Fibroblast of skin of left biceps (primary cell): Measurements from ENCODE around the gene C19orf38.

Experiments
- DNase-seq, 2 experiments: peaks; one replicate each; pipeline ENCODE4 v3.0.0-alpha.2; 2013; ENCODE audit warnings: low read depth in 2 of 2

C19orf38 gene, protein sequence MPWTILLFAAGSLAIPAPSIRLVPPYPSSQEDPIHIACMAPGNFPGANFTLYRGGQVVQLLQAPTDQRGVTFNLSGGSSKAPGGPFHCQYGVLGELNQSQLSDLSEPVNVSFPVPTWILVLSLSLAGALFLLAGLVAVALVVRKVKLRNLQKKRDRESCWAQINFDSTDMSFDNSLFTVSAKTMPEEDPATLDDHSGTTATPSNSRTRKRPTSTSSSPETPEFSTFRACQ

DNA sequence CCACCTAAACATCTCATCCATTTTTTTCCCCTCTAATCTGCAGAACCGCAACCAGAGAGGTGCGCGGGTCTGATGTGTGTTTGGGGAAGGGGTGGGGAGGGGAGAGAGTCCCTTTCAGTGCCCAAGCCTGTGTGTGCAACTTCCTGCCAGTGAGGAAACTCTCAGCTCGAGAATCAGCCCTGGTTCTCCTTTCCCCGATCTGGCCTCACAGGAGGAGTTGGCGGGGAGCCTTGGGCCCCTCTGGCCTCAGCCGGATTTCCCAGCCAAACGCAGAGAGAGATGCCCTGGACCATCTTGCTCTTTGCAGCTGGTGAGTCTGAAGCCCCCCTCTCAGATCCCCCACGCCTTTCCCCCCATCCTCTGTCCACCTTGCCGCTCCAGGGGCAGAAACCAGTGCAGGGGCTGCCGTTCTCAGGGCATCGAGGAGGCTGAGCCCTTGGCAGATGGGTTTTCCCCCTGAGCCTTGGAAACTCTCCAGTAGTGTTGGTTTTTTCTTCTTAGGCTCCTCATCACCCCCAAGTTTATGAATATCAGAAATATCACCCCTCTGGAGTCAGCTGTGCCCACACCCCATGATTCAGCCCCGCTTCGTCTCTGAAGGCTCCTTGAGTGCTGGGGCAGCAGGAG is at the start of gene C19orf38:
Gene C19orf38 (plus strand): TSS at position 186 of the 627 bp plus-strand sequence. CDS start 94 bp downstream, at position 280.
- DNase-seq: no peak

DNA sequence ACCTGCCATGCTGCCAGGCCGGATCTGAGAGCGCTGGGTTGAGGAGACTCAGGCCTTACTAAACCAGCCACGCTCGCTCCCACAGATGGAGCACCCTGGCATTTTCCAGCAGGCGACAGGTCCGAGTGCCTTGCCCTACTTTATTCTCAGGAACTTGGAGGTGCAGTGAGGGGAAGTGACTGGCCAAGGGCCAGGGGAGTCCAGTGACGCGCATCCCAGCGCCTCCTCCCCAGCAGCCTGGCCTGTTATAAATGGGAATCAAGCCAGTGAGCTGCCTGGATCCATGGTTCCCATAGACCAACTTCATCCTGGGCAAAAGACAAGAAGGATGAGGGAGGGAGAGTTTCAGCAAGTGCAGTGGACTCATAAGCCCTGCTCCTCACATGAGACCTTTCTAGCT is 47.7 kb upstream of the C19orf38 start:
- DNase-seq: no peak

DNA sequence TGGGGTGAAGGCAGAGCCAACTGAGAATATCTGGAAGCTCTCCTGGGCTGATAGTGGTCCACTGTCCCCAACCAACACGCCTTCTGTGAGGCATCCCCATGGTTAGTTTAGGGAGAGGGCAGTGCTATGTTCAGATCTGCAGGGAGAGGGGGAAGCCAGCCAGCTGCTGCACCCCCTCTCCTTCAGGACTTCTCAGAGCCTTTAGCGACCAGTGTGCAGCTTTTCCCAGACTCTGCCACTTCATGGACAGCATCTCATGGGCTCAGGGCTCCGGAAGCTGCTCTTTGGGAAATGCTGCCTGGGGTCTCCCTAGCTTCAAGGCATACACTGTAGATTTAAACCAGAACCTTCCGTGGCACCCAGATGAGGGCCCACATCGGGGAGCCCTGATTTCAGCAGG is 45.7 kb upstream of the C19orf38 start:
- no peak for DNase-seq

DNA sequence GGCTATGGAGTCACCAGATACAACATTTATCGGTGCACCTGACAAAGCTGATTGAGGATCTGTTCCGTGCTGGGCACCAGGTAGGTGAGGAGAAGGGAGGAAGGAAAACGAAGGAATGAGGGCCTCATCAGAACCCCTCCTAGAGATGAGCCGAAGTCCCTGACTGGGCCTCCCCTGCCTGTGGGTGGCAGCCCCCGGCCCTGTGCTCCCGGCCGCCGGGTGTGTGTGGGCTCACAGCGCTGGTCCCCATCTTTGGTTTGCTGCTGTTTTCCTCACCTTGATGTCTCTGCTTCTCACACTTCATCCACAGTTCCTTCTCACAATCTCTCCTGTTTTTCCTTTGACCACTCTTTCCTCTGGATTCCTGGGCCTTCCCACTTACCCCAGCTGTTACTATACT is 45.0 kb upstream of the C19orf38 start:
- DNase-seq: no peak

DNA sequence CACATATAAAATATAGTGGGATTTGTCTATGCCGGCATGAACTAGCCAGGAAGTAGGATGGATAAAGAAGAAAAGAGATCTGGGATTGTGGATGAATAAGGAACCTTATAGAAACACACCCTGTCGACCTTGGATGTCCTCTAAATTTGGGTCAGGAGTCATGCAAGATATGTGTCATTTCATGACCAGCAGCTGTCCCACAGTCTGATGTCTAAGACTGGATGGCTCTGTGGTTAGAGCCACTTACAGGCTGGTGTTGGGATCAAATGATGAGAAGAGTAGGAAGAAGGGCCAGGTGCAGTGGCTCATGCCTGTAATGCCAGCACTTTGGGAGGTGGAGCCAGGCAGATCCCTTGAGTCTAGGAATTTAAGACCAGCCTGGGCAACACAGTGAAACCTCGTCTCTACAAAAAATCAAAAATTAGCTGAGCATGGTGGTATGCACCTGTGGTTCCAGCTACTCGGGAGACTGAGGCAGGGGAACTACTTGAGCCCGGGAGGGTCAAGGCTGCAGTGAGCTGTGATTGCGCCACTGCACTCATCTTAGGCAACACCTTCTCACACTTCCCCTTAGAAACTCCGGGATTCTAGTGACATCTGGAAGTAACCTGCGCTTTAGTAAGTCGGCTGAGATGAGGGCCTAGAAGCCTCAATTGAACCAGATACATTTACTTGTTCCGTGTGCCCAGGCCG is 43.0 kb upstream of the C19orf38 start:
- no peak for DNase-seq

DNA sequence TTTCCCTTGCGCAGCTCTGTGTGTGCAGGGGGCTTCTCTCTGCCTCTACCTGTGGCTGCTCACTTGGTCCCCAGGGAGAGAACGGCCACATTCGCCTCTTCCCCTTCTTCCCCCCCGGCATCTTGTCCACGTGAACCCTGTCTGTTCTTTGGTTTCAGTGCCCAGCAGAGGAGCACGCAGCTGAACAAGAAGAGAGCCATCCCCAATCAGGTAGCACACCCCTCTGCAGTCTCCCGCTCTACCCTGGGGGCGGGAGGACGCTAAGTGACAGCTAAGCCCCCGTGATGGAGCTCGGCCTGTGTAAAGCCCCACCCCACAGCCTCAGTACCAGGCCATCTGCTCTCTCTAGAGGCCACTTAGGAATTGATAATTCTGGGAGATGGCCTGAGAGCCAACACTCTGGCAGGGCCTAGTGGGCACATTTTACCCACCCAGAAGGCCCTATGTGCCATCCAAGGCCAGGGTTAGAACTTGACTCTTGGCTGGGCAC is 42.4 kb upstream of the C19orf38 start:
- no peak for DNase-seq

DNA sequence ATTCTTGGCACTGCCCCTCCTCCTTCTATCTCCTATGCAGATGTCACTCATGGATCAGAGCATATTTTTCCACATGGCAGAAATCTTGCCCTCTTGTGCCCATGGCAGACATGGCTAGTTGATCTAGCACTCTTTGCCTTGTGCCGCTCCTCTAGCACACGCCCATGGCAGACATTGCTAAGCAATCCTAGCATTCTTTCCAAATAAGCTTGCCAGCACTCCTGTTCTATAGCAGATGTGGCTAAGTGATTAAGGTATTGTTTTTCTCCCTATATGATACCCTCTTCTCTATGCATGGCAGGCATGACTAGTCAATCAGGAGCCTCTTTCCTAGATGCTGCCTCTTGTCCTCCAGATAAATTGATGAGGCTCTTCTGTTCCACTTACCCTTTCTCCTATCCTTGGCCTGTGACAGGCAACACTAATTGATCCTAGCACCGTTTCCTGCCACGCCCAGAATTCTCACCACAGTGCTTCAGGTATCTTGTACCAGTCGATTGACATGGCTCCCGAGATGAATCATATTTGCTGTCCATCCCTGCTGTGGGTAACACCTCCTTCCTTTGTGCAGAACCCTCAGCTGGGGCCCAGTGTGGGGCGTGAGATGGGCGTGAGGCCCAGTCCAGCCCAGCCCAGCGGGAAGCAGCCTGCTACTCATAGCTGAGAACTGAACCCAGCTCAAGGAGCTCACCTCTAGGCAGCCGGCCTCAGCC is 39.1 kb upstream of the C19orf38 start:
- DNase-seq: no peak

DNA sequence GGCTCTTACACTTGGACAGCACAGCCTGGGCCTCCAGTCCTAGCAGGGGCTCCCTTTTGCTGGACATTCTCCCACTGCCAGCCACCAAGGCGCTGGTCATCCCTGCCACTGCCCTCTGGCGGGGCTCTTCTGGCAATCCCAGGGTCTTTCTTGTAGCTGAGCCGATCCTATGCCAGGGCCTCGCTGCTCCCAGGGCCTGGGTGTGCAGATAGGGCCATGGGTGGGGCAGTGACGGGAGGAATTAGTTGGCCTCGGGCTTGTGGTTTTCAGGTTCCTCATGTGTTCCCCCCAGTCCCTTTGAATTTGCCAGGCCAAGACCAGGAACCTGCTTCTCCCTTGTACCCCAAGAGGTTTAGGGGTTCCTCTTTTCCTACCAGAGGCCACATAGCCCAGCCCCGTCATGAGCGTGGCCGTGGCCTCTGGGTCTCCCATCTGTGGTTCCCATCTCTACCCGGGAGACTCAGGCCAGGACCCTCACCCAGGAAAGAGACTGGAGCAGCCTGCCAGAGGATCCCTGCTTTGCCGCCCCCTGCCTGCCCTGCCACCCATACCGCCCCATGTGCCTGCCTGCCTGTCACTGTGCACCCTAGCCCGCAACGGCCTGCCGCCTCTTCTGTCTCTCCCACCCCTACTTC is 38.4 kb upstream of the C19orf38 start:
- no peak for DNase-seq

DNA sequence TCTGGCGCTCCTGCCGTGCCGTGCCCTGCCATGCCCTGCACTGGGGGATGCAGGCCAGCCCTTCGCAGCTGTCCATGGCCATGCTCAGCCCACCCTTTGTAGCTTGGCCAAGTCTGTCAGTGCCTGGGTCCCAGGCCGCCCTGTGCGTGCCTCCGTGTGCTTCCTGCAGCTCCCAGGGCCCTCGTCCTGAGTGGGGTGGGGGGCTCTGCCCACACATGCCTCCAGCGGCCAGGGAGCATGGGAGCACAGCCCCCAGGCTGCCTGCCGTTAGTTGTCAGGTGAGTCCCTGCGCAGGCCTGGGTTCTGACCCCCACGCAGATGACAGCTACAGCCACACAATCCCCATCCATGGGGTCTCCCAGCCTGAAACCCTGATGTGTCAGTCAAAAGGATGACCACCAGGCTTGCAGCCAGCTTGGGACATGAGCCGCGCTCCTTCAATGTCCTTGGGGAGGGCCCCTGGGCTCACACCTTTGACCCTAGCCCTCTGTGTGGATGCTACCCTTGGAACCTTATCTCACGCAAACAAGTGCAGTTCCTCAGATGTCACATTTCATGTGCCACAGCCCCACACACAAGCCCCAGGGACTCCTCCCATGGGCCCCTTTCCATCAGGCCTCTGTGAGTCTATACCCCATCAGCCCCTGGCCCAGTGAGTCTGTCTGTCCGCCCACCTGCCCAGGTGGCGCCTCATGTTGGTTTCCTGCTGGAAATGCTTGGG is 36.7 kb upstream of the C19orf38 start:
- no peak for DNase-seq

DNA sequence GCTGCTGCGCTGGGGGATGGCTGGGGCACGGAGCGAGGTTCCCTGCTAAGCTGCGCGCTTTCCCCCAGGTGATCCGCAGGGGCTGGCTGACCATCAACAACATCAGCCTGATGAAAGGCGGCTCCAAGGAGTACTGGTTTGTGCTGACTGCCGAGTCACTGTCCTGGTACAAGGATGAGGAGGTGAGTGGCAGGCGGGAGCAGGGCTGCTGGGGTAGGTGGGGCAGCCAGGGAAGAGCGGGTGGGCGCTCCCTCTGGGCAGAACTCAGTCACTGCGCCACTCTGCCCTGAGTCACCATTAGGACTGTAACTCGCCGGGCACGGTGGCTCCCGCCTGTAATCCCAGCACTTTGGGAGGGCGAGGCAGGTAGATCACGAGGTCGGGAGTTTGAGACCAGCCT is 36.0 kb upstream of the C19orf38 start:
- DNase-seq: no peak

DNA sequence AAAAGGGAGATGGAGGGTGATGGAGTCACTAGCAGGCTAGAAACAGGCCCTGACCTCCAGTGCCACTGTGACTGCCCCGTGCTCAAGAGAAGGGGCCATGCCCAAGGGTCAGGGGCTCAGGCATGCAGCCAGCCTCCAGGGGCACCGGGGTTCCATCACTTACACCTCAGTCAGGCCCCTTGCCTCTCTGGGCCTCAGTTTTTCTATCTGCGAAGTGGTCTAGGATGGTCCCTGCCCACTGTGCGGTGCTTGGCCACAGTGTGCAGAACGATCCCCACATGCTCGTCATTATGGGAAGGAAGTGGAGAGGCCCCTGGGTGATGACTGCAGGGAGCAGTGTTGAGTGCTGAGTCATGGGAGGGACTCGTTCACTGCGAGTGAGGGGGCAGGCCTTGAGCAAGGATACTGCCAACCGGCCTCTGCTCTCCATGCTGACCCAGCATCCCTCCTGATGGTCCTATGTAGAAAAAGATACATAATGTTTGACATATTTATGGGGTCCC is 35.3 kb upstream of the C19orf38 start:
- peak; percentile 81 to 84 for DNase-seq

DNA sequence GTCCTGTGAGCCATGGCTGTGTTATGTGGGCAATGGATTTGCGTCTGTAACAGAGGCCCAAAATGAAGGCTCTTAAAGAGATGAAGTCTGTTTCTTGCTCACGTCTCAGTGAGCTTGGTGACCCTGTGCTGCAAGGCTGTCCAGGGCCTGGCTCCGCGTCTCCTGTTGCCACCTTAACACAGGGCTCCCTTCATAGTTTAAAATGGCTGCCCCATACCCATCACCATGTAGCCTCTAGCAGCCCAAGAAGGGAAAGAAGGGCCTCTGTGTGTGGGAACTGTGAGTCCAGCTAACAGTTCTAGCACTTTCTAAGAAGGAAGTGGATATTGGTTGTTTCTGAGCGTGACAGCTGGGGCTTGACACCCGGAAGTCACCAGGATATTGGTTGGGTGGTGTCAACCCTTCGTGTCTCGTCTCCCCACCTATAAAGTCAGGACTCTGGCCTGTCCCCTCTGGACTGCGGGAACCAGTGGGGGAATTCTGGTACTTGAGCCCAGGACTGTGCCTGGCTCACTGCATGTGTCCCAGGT is 33.1 kb upstream of the C19orf38 start:
- DNase-seq: no peak

DNA sequence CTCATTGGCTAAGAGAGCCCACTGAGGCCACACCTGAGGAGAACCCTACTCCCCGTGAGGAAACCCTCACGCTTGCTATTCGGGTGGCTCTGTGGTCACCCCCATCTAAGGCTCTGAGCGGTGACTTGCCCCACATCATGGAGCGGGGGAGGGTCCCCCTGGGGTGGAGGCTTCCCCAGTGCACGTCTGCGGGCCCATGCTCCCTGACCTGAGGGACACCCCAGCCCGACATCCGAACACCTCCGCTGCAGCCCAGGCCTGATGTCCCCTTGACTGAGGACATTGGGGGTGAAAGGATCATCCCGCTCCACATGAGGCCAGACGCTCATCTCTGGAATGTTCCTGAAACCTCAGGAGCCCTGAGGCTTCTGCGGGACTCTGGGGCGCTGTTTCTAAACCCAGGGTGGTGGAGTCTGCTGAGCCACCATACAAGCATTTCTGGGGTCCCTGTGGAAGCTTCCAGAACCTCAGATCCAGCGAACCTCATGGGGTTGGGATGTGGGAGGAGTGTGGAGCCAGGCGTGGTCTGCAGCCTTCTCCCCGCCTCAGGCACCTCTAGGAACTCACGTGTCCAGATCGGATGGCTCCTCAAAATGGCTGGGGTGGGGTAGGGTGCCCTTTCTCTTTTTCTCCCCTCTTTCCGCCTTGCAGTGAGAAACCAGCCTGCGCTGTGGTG is 32.1 kb upstream of the C19orf38 start:
- DNase-seq: peak in 1 of 2 experiments; percentile 23

DNA sequence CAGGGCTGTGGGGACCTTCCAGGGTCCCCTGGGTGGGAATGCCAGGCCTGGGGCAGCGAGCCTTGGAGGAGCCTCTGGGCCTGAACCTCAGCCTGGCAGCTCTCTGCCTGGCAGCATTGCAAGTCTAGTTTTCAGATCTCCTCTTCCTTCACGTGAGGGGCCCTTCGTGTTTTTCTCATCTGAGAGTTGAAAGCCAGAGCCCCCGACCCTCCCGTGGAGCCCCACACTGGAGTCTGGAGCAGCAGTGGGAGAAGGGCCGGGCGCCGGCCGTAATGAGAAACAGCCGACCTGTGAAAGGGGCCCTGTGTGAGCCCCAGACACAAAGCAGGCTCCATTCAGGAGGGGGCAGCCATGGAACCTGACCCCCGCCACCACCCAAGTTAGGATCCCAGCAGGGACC is 31.5 kb upstream of the C19orf38 start:
- no peak for DNase-seq

DNA sequence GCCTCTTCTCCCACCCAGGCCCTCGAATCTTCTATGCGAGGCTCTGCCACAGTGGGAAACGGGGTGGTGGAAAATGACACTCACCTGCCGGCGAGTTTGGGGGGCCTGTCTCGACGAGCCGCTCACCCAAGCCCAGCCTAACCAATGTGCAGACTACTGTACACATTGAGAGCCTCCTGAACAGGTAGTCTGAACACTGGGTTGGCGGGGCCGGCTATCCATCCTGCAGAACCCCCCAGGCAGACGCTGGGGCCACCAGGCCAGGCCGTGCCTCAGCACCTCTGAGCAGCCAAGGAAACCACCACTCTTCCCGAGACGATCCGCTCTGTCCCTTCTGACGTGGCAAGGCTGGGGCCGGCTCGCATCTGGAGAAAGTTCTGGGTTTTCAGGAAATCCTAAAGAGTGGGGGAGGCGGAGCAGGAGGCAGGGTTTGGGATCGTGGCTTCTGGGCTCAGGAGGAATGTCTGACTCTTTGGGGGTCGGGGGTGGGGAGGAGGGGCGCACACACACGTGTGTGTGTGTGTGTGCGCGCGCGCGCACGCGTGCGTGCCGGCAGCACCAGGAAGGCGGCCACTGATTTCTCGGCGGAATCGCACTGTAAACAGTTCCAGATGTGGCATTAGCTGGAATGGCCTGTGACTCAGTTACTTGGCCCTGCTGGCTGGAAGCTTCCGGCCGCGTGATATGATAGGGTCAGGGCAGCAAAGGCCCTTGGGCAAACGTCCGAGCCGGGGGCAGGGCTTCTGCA is 30.8 kb upstream of the C19orf38 start:
- DNase-seq: peak; percentile 96 to 97

DNA sequence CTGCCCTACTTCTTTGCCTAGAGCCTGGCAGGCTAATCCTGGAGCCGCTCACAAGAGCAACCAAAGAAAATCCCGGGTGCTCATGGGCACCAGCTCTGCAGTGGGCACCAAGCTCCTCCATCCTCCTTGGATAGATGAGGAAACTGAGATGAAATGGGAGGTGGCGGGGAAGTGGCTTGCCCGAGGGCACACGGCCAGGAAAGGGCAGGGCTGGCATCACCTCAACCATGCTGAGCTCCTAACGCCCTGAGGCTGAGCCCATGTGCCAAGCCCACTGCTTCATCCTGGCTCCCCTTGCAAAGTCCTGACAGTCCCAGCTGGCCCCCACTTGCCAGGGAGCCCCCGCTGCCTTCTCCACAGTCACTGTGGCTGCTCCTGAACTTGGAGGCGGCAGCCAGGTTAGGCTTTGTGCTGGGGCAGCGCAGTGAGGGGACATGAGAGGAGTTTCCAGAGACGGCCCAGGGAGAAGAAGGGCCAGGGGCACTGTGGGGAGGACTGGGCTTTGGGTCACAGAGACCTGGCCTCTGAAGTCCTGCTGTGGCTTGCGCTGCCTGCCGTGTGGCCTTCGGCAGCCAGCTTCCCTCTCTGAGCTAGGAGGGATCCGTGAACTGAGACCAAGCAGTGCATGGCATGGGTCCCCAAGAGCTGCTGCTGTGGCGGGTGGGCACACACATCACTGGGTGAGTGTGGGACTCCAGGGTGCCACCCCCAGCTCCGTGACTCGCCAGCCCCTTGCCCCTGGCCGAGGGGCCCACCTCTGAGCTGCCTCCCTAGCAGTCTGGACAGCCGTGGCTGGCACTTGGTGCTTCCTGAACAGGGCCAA is 29.7 kb upstream of the C19orf38 start:
- DNase-seq: no peak

DNA sequence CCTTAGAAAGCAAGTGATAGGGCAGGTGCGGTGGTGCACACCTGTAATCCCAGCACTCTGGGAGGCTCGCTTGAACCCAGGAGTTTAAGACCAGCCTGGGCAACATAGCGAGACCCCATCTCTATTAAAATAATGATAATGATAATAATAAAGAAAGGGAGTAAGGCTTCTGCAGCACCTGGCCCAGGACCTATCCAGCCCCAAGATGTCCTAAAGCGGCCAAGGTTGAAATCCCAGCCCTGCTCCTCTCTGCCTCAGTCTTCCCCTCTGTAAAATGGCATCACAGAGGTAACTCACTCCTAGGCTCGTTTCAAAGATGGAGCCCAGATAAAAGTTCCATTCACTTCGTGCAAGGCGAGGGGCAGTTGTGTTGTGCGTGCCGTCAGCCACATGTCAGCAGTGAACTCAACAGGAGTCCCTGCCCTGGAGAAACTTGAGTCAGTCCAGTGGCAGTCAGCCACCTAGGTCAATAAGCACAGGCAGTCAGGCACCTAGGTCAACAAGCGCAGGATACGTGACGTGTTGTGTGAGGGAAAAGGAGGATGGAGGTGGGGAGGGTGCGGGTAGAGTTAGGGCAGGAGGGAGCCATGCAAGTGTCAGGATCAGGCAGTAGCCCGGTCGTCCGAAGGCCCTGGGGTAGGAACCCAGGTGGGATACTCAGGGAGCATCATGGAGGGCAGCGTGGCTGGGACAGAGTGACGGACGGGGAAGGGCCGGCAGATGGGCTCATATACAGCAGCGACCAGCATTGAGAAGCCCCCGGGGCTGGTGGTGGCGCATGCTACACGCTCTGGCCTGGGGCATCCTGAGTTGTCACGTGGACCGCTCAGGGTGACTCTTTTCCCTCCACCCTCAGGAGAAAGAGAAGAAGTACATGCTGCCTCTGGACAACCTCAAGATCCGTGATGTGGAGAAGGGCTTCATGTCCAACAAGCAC is 28.8 kb upstream of the C19orf38 start:
- no peak for DNase-seq
